Measurements from ENCODE around the gene HLTF. TPM values are rescaled to one million over a fixed set of nuclear protein-coding genes. Genes with fewer than 3 reads are reported as not detected.
A peak's percentile ranks its signal among the peaks of the same experiment; 100 is the strongest.

The HLTF gene
- total RNA-seq, 1 experiment from 2014 or later = 21.9 TPM

DNA sequence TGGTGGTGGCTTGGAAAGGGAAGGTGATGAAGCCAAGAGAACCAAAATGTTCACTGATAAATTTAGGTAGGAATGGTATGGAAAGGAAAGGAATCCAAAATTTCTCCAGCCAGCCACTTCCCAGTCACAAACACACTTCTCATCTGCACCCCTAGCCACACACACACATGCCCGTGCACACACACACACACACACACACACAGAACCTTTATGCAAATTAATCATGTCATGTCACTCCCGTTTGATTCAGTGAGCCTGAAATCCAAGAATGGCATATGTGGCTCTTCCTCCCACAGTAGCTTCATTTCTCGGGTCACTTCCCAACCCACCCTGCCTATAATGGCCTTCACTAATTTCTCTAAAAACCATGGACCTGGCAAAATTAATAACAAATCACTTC lies 3.1 kb upstream of the HLTF start:
- ChIA-PET CTCF (interaction anchor here (2.4 kb wide), 1 partner anchor 11 kb away, joined by 6 read pairs; no protein-coding TSS in a partner anchor), POLR2A (no interaction called here)
- no peaks in the 10 kb centered on the region for H3K27me3 Mint-ChIP-seq (ENCODE audit: insufficient read depth, unreplicated experiment)
- BruUV-seq (replicated peaks) = no TSS peak
- no peak for DNase-seq (ENCODE audit: unreplicated experiment)
- H3K36me3 Mint-ChIP-seq (ENCODE audit: insufficient read depth, unreplicated experiment) = peaks cover 5% of the 10 kb centered on the region
- intact Hi-C loops (cut with micrococcal nuclease) = no loop called here
- no peaks in the 10 kb centered on the region for H3K4me1 Mint-ChIP-seq (ENCODE audit: insufficient read depth, unreplicated experiment)
- H3K27ac Mint-ChIP-seq (ENCODE audit: low read depth, unreplicated experiment) = no peak overlapping the region
- TF ChIP-seq, protein P1, sequence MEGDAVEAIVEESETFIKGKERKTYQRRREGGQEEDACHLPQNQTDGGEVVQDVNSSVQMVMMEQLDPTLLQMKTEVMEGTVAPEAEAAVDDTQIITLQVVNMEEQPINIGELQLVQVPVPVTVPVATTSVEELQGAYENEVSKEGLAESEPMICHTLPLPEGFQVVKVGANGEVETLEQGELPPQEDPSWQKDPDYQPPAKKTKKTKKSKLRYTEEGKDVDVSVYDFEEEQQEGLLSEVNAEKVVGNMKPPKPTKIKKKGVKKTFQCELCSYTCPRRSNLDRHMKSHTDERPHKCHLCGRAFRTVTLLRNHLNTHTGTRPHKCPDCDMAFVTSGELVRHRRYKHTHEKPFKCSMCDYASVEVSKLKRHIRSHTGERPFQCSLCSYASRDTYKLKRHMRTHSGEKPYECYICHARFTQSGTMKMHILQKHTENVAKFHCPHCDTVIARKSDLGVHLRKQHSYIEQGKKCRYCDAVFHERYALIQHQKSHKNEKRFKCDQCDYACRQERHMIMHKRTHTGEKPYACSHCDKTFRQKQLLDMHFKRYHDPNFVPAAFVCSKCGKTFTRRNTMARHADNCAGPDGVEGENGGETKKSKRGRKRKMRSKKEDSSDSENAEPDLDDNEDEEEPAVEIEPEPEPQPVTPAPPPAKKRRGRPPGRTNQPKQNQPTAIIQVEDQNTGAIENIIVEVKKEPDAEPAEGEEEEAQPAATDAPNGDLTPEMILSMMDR (IDR thresholded peaks at IDR 0.05; ENCODE audit: unreplicated experiment) = no peak
- no peak overlapping the region for H3K4me3 Mint-ChIP-seq (ENCODE audit: unreplicated experiment)
- no peaks in the 10 kb centered on the region for H3K9me3 Mint-ChIP-seq (ENCODE audit: unreplicated experiment)

DNA sequence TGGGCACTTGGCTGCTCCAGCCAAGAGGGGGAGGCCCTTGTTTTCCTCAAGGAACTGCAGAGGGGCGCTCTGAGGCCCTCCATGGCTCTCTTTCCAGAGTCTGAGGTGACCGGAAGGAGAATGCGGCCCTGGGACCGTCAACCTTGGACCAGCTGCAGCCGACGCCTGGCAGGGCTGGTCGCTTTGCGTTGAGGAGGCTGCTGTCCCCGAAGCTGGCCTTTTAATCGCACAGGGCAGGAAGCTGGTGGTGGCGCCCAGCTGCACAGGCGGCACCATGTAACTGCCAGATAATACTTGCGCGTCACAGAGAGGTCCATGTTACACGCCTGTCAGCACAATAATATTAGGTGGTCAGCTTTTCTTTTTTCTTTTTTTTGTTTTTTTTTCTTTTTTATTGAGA lies 875 bp upstream of the HLTF start:
- ChIA-PET POLR2A (no interaction called here), CTCF (interaction anchor here (1.2 to 1.3 kb wide), 3 partner anchors 13 to 32 kb away, joined by 3 to 7 read pairs (median 4); no protein-coding TSS in a partner anchor)
- peaks cover under 1% of the 10 kb centered on the region for H3K36me3 Mint-ChIP-seq (ENCODE audit: insufficient read depth, unreplicated experiment)
- H3K27ac Mint-ChIP-seq (ENCODE audit: low read depth, unreplicated experiment) = no peak overlapping the region
- no peak overlapping the region for H3K4me3 Mint-ChIP-seq (ENCODE audit: unreplicated experiment)
- intact Hi-C loops (cut with micrococcal nuclease) = no loop called here
- BruUV-seq (replicated peaks) = no TSS peak
- no peak for DNase-seq (ENCODE audit: unreplicated experiment)
- H3K27me3 Mint-ChIP-seq (ENCODE audit: insufficient read depth, unreplicated experiment) = no peaks in the 10 kb centered on the region
- H3K9me3 Mint-ChIP-seq (ENCODE audit: unreplicated experiment) = no peaks in the 10 kb centered on the region
- TF ChIP-seq, protein P1 (IDR thresholded peaks at IDR 0.05; ENCODE audit: unreplicated experiment) = no peak
- H3K4me1 Mint-ChIP-seq (ENCODE audit: insufficient read depth, unreplicated experiment) = no peaks in the 10 kb centered on the region

DNA sequence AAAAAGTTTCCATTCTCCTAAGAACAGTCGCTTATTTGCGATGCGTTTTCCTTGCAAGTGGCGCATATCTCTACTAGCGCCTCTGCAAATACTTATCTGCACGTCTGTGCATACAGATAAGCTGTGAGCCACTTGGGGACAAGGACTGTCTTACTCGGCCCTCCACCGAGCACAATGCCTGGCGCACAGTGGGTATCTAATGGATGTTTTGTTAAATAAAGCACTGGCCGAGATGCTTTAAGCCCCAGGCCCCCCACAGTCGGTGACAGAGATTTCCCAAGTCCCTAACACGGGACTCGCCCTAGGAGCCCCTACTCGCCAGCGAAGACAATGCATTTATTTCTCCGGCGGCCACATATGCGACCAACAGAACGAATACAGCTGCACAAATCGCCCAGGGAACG lies 503 bp downstream of the HLTF start:
- ChIA-PET POLR2A (interaction anchor here (0.8 to 1.4 kb wide), 6 partner anchors 9 to 285 kb away, joined by 3 to 6 read pairs (median 3); no protein-coding TSS in a partner anchor), CTCF (interaction anchor here (1.3 to 1.4 kb wide), 2 partner anchors 9 to 15 kb away, joined by 3 to 7 read pairs; no protein-coding TSS in a partner anchor)
- TSS peak; percentile 39 for BruUV-seq (replicated peaks)
- Mint-ChIP-seq H3K4me1 (ENCODE audit: insufficient read depth, unreplicated experiment) (no peaks in the 10 kb centered on the region), H3K27me3 (ENCODE audit: insufficient read depth, unreplicated experiment) (no peaks in the 10 kb centered on the region), H3K36me3 (ENCODE audit: insufficient read depth, unreplicated experiment) (peaks cover 6% of the 10 kb centered on the region), H3K27ac (ENCODE audit: low read depth, unreplicated experiment) (no peak overlapping the region), H3K4me3 (ENCODE audit: unreplicated experiment) (peak overlapping the region; percentile 91), H3K9me3 (ENCODE audit: unreplicated experiment) (no peaks in the 10 kb centered on the region)
- peak; percentile 42 for DNase-seq (ENCODE audit: unreplicated experiment)
- intact Hi-C loops (cut with micrococcal nuclease) = no loop called here
- TF ChIP-seq, protein P1 (IDR thresholded peaks at IDR 0.05; ENCODE audit: unreplicated experiment) = no peak

DNA sequence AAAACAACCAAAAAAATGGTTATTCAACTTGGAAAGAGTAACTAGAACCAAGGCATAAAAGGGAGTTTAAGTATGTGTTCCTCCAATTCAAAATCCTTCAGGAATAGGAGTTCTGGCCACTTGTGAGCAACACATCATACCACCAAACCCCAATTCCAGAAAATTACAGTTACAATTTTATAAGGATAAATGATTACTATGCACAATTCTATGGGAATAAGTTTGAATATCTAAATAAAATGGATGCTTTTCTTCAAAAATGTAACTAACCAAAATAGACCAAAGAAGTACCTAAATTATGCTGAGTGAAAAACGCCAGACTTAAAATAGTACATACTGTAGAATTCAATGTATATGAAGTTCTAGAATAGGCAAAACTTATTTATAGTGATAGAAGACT lies 4.6 kb downstream of the HLTF start:
- H3K4me3 Mint-ChIP-seq (ENCODE audit: unreplicated experiment) = no peak overlapping the region
- no peaks in the 10 kb centered on the region for H3K27me3 Mint-ChIP-seq (ENCODE audit: insufficient read depth, unreplicated experiment)
- H3K9me3 Mint-ChIP-seq (ENCODE audit: unreplicated experiment) = no peaks in the 10 kb centered on the region
- no TSS peak for BruUV-seq (replicated peaks)
- peaks cover 6% of the 10 kb centered on the region for H3K4me1 Mint-ChIP-seq (ENCODE audit: insufficient read depth, unreplicated experiment)
- POLR2A ChIA-PET = no interaction called here
- no peak overlapping the region for H3K27ac Mint-ChIP-seq (ENCODE audit: low read depth, unreplicated experiment)
- CTCF ChIA-PET = interaction anchor here (1.8 kb wide), 1 partner anchor 38 kb away, joined by 6 read pairs; no protein-coding TSS in a partner anchor
- no peak for DNase-seq (ENCODE audit: unreplicated experiment)
- TF ChIP-seq, protein P1 (IDR thresholded peaks at IDR 0.05; ENCODE audit: unreplicated experiment) = no peak
- H3K36me3 Mint-ChIP-seq (ENCODE audit: insufficient read depth, unreplicated experiment) = peaks cover 14% of the 10 kb centered on the region
- intact Hi-C loops (cut with micrococcal nuclease) = no loop called here
